HL-60 (cell line): Measurements from ENCODE around the gene CLPX.

Source experiments
- DNase-seq, 2 experiments: peaks; one replicate each; pipeline ENCODE4 v3.0.0-alpha.2; 2010 to 2020; ENCODE audit warnings: low read depth in 1 of 2, low spot score in 1 of 2
- H3K27ac ChIP-seq: fragments of 250-450 bp; sonication (Bioruptor Pico); replicated peaks from 2 replicates; pipeline ENCODE4 v1.5.1; 2020; ENCODE audit warnings: mild to moderate bottlenecking, moderate library complexity
- H3K27me3 ChIP-seq: fragments of 250-450 bp; sonication (Bioruptor Pico); 2 replicates; pipeline ENCODE4 v1.5.1; 2021; ENCODE audit warnings: mild to moderate bottlenecking, moderate library complexity; ENCODE audit not compliant: insufficient read depth, poor library complexity, severe bottlenecking
- H3K4me3 ChIP-seq: replicated peaks from 2 replicates; pipeline ENCODE4 v1.5.1; 2011; ENCODE audit warnings: mild to moderate bottlenecking, control low read depth, low read length; ENCODE audit not compliant: insufficient read depth
- GABPA ChIP-seq: IDR thresholded peaks from 2 replicates; pipeline ENCODE4 v1.6.1; 2012; ENCODE audit warnings: low read depth
- POLR2AphosphoS5 ChIP-seq: IDR thresholded peaks from 2 replicates; pipeline ENCODE4 v1.6.1; 2012; ENCODE audit warnings: low read depth
- SPI1 ChIP-seq: IDR thresholded peaks from 2 replicates; pipeline ENCODE4 v1.6.1; 2012; ENCODE audit warnings: low read depth, mild to moderate bottlenecking, borderline replicate concordance
- TF ChIP-seq, protein P1 (sequence below): IDR thresholded peaks from one replicate; pipeline ENCODE4 v1.5.1; 2011; ENCODE audit warnings: low read length, control low read depth, inconsistent platforms; ENCODE audit not compliant: insufficient read depth
- TF ChIP-seq, protein P2 (sequence below): IDR thresholded peaks from 2 replicates; pipeline ENCODE4 v1.6.1; 2012; ENCODE audit warnings: low read depth; ENCODE audit not compliant: insufficient replicate concordance

The CLPX gene

DNA sequence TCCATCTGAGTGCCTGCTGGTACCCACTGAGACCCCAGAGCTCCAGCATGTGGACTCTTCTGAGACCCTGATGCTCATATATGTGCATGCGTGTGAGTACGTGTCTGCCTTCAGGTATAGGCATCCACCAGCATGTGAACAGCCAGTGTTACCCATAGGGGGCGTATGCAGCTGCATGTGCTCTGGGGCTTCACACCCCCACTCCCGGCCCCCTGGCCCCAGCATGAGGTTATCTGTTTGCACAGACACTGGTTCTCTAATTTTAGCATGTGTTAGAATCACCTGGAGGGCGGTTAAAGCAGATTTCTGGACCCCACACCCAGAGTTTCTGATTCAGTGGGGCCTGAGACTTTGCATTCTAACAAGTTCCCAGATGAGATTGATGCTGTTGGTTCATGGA lies 27.0 kb upstream of the CLPX start:
- no peak overlapping the region for H3K4me3 ChIP-seq
- no peaks in the 10 kb centered on the region for H3K27me3 ChIP-seq
- peak in 1 of 2 experiments; percentile 52 for DNase-seq
- no peak overlapping the region for H3K27ac ChIP-seq
- TF ChIP-seq POLR2AphosphoS5 (no peak), SPI1 (no peak), GABPA (no peak)
- TF ChIP-seq, protein P1, sequence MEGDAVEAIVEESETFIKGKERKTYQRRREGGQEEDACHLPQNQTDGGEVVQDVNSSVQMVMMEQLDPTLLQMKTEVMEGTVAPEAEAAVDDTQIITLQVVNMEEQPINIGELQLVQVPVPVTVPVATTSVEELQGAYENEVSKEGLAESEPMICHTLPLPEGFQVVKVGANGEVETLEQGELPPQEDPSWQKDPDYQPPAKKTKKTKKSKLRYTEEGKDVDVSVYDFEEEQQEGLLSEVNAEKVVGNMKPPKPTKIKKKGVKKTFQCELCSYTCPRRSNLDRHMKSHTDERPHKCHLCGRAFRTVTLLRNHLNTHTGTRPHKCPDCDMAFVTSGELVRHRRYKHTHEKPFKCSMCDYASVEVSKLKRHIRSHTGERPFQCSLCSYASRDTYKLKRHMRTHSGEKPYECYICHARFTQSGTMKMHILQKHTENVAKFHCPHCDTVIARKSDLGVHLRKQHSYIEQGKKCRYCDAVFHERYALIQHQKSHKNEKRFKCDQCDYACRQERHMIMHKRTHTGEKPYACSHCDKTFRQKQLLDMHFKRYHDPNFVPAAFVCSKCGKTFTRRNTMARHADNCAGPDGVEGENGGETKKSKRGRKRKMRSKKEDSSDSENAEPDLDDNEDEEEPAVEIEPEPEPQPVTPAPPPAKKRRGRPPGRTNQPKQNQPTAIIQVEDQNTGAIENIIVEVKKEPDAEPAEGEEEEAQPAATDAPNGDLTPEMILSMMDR: peak; percentile 40

DNA sequence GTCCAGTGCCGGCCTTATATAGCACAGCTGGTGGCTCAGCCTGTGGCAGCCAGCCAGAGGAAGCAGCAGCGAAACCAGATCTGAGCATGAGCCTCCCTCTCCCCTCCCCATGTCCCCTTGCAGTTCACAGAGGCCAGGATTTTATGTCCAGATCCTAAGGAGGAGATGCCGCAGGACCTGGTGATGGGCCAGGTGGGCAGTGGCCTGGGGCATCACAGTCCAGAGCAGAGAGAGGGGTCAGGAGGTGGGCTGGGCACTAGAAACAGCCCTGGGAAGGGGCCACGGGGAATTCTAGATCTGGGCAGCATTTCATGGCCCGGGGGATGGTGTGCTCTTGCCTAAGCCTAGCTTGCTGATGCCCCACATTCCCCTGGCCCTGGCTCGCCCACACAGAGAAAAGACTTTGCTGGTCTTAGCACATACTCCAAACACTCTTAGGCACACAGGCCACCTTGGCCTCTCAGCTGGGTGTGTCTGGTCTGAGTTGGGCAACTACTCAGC lies 26.4 kb upstream of the CLPX start:
- no peak overlapping the region for H3K27ac ChIP-seq
- TF ChIP-seq, protein P1: no peak
- TF ChIP-seq SPI1: no peak
- no peak for TF ChIP-seq GABPA
- TF ChIP-seq, protein P2, sequence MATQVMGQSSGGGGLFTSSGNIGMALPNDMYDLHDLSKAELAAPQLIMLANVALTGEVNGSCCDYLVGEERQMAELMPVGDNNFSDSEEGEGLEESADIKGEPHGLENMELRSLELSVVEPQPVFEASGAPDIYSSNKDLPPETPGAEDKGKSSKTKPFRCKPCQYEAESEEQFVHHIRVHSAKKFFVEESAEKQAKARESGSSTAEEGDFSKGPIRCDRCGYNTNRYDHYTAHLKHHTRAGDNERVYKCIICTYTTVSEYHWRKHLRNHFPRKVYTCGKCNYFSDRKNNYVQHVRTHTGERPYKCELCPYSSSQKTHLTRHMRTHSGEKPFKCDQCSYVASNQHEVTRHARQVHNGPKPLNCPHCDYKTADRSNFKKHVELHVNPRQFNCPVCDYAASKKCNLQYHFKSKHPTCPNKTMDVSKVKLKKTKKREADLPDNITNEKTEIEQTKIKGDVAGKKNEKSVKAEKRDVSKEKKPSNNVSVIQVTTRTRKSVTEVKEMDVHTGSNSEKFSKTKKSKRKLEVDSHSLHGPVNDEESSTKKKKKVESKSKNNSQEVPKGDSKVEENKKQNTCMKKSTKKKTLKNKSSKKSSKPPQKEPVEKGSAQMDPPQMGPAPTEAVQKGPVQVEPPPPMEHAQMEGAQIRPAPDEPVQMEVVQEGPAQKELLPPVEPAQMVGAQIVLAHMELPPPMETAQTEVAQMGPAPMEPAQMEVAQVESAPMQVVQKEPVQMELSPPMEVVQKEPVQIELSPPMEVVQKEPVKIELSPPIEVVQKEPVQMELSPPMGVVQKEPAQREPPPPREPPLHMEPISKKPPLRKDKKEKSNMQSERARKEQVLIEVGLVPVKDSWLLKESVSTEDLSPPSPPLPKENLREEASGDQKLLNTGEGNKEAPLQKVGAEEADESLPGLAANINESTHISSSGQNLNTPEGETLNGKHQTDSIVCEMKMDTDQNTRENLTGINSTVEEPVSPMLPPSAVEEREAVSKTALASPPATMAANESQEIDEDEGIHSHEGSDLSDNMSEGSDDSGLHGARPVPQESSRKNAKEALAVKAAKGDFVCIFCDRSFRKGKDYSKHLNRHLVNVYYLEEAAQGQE: no peak
- TF ChIP-seq POLR2AphosphoS5: no peak

DNA sequence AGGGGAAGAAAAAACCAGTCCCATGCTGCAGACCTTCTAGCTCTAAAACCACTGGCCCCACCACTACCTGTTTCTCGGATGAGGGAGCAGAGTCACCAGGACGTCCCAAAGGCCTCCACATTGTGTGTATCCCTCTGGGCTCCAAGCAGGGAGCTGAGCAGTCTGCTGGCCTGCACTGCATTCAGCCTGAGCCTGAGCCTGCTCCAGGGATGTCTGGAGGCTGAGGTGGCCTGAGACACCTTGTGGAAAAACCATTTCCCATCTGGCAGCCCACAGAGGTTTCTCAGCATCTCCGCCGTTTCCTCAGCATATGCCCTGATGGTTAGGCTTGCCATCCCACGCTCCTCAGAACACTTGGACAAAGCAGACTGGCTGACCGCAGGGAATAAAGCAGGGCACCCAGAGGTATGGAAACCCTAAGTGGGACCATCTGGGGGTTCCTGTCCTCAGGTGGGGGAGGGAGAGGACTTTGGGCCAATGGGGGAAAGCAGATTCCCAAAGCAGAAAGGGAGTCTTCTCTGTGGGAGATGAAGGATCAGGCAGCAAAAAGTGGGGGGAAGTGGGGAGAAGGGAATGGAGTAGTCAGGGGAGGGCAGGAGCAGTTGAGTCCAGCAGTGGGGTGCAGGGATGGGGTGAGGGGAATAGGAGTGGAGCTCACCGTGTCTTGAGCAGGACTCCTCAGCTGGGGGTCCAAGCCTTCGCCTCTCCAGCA lies 25.8 kb upstream of the CLPX start, which contains the start of gene CILP:
CILP (minus strand) TSS at position 704 of the 712 bp plus-strand sequence. CDS start 1,718 bp downstream, outside the sequence.
- H3K27ac ChIP-seq: no peak within 1 kb of the TSS
- no peaks in the 10 kb centered on the region for H3K27me3 ChIP-seq
- H3K4me3 ChIP-seq: no peak within 1 kb of the TSS
- TF ChIP-seq SPI1 (no peak), GABPA (no peak), POLR2AphosphoS5 (no peak)
- TF ChIP-seq, protein P1: no peak
- TF ChIP-seq, protein P2: no peak
- no peak for DNase-seq

More for the DNA sequence above, 26.4 kb upstream of the CLPX start:
- no peaks in the 10 kb centered on the region for H3K27me3 ChIP-seq
- no peak for DNase-seq
- H3K4me3 ChIP-seq: no peak overlapping the region
